ENCODE results near the gene NLGN1.

DNA sequence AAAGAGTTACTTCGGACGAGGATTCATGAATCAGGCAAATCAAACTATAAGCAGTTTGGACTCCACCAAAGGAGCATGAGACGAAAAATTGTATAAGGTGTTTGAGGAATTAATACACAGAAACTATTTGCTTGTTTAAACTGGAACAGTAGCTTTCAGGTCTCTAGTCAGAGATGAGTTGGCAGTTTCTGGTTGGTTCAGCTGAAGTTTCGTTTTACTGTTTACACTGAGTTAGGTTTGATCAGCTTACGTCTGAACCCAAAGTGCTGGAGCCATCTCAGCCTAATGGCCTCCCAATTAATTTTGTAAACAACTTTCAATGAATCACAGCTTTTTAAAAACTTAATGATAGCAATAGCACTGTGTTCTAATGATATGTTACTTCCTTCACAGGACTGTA lies 703.7 kb downstream of the NLGN1 start:
- TF ChIP-seq, protein P1, sequence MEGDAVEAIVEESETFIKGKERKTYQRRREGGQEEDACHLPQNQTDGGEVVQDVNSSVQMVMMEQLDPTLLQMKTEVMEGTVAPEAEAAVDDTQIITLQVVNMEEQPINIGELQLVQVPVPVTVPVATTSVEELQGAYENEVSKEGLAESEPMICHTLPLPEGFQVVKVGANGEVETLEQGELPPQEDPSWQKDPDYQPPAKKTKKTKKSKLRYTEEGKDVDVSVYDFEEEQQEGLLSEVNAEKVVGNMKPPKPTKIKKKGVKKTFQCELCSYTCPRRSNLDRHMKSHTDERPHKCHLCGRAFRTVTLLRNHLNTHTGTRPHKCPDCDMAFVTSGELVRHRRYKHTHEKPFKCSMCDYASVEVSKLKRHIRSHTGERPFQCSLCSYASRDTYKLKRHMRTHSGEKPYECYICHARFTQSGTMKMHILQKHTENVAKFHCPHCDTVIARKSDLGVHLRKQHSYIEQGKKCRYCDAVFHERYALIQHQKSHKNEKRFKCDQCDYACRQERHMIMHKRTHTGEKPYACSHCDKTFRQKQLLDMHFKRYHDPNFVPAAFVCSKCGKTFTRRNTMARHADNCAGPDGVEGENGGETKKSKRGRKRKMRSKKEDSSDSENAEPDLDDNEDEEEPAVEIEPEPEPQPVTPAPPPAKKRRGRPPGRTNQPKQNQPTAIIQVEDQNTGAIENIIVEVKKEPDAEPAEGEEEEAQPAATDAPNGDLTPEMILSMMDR (IDR thresholded peaks at IDR 0.05), result no peak
- TF ChIP-seq POLR2A (IDR thresholded peaks at IDR 0.05), result no peak

Data from lower leg skin (tissue), 3 donors.